Measurements from ENCODE around the gene NFIC.
"Not testable (repeated sequence)": the region's sequence is repeated elsewhere in the genome, so short reads cannot be mapped to it uniquely, and the experiment has no call there.

NFIC gene

DNA sequence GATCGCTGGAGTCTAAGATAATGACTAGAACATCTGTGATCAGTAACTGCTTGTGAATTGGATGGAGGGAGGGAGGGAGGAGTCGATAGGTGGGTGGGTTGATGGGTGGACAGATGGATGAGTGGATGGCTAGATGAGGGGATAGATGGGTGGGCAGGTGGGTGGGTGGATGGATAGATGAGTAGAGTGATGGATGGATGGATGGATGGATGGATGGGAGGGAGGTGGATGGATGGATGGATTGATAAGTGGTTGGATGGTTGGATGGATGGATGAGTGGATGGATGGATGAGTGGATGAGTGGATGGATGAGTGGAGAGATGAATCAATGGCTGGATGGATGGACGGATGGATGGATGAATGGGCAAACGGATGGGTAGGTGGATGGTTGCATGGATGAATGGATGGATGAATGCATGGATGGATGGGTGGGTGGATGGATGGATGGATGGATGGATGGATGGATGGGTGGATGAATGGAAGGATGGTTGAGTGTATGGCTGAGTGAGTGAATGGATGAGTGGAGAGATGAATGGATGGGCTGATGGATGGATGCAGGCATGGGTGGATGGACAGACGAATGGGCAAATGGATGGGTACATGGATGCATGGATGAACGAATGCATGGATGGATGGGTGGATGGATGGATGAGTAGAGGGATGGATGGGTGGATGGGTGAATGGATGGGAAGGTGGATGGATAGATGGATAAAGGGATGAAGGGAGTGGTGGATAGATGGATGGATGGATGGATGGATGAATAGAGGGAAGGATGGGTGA is 44.0 kb upstream of the NFIC start:
- TF ChIP-seq, protein P1, sequence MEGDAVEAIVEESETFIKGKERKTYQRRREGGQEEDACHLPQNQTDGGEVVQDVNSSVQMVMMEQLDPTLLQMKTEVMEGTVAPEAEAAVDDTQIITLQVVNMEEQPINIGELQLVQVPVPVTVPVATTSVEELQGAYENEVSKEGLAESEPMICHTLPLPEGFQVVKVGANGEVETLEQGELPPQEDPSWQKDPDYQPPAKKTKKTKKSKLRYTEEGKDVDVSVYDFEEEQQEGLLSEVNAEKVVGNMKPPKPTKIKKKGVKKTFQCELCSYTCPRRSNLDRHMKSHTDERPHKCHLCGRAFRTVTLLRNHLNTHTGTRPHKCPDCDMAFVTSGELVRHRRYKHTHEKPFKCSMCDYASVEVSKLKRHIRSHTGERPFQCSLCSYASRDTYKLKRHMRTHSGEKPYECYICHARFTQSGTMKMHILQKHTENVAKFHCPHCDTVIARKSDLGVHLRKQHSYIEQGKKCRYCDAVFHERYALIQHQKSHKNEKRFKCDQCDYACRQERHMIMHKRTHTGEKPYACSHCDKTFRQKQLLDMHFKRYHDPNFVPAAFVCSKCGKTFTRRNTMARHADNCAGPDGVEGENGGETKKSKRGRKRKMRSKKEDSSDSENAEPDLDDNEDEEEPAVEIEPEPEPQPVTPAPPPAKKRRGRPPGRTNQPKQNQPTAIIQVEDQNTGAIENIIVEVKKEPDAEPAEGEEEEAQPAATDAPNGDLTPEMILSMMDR (IDR thresholded peaks at IDR 0.05; ENCODE audit: low read depth, low read length, missing control alignments) = no peak
- no peak overlapping the region for H3K4me3 ChIP-seq (ENCODE audit: low read depth, low read length)
- DNase-seq (ENCODE audit: low read depth) = no peak

DNA sequence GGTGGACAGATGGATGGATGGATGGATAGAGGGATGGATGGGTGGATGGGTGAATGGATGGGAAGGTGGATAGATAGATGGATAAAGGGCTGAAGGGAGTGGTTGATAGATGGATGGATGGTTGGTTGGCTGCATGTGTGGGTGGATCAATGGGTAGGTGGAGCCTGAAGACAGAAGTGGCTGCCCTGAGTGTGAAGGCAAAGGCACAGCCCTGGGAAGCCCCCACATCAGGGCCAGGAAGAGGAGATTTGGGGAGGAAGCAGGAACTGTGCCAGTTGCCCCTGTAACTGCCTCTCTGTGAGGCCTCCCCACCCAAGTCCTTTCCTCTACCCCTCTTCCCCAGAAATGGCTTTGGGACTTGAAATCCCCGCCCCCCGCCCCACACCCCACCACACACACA is 43.4 kb upstream of the NFIC start:
- TF ChIP-seq, protein P1 (IDR thresholded peaks at IDR 0.05; ENCODE audit: low read depth, low read length, missing control alignments) = no peak
- no peak for DNase-seq (ENCODE audit: low read depth)
- H3K4me3 ChIP-seq (ENCODE audit: low read depth, low read length) = no peak overlapping the region

DNA sequence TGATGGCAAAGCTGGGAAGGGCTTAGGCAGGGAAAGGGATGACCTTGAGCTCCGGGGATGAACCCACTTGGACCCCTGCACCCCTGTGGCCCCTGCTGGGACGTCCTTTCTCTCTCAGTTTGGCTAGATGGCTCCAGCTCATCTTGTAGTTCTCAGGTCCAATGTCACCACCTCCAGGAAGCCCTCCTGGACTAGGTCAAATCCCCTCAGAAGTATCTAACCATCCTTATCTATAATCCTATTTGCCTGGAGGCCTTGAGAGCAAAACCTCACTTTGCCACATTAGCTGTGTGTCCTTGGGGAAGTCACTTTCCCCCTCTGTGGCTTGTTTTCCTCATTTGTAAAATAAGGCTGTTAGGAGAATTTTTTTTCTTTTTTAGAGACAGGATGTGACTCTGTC is 42.7 kb upstream of the NFIC start:
- TF ChIP-seq, protein P1 (IDR thresholded peaks at IDR 0.05; ENCODE audit: low read depth, low read length, missing control alignments) = no peak
- H3K4me3 ChIP-seq (ENCODE audit: low read depth, low read length) = no peak overlapping the region
- no peak for DNase-seq (ENCODE audit: low read depth)

DNA sequence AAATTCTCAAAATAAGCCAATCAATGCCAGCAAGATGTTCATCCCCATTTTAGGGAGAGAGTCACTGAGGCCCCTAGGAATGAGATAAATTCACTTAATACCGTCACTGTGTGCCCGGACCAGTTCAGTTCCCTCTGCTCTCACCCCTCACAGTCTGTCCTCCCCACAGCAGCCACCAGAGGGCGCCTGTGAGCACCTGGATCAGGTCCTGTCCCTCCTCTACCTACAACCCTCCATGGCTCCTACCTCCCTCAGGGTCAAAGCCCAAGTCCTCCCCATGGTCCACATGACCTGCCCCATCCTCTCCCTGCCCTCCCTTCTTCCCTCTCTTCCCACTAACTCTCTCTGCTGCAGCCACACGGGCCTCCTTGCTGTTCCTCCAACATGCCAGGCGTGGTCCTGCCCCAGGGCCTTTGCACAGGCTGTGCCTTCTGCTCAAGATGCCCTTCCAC is 42.0 kb upstream of the NFIC start:
- no peak overlapping the region for H3K4me3 ChIP-seq (ENCODE audit: low read depth, low read length)
- TF ChIP-seq, protein P1 (IDR thresholded peaks at IDR 0.05; ENCODE audit: low read depth, low read length, missing control alignments) = peak; percentile 95
- peak; percentile 7 for DNase-seq (ENCODE audit: low read depth)

DNA sequence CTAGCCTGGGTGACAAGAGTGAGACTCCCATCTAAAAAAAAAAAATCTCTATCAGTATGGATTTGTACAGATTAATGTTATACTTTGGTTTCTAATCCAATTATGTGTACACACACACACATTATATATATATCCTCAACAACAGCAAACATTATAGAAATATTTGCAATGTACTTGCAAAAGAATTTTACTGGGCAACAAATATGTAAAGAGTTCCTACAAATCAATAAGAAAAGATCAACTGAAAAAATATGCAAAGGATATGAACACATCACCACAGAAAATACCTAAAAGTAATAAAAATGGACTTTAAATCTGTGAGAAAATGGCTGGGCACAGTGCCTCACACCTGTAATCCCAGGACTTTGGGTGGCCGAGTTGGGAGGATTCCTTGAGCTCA is 40.9 kb upstream of the NFIC start:
- DNase-seq (ENCODE audit: low read depth) = no peak
- TF ChIP-seq, protein P1 (IDR thresholded peaks at IDR 0.05; ENCODE audit: low read depth, low read length, missing control alignments) = no peak
- H3K4me3 ChIP-seq (ENCODE audit: low read depth, low read length) = no peak overlapping the region

DNA sequence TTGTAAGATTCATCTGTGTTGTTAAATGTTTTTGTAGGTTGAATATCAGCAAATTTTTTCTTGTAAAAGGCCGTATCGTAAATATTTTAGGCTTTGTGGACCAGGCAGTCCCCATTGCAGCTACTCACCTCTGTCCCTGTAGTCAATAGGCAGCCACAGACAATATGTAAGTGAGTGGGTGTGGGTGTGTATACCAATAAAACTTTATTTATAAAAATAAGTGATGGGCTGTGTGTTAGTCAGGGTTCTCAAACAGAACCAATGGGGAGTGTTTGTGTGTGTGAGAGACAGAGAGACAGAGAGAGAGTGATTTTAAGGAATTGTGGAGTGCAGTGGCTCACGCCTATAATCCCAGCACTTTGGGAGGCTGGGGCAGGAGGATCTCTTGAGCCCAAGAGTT is 37.6 kb upstream of the NFIC start:
- DNase-seq (ENCODE audit: low read depth) = no peak
- H3K4me3 ChIP-seq (ENCODE audit: low read depth, low read length) = no peak overlapping the region
- TF ChIP-seq, protein P1 (IDR thresholded peaks at IDR 0.05; ENCODE audit: low read depth, low read length, missing control alignments) = no peak

DNA sequence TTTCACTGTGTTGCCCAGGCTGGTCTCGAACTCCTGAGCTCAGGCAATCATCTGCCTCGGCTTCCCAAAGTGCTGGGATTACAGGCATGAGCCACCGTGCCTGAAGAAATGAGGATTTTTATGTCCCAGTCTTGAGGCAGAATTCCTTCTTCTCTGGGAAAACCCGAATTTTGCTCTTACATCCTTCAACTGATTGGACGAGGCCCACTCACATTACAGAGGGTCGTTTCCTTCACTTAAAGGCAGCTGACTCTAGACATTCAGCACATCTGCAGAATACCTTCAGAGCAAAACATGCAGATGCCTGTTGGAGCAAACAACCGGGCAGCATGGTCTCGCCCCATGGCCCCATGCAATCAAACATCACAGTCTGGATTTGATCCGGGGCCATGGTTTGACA is 36.3 kb upstream of the NFIC start:
- no peak overlapping the region for H3K4me3 ChIP-seq (ENCODE audit: low read depth, low read length)
- TF ChIP-seq, protein P1 (IDR thresholded peaks at IDR 0.05; ENCODE audit: low read depth, low read length, missing control alignments) = no peak
- no peak for DNase-seq (ENCODE audit: low read depth)

DNA sequence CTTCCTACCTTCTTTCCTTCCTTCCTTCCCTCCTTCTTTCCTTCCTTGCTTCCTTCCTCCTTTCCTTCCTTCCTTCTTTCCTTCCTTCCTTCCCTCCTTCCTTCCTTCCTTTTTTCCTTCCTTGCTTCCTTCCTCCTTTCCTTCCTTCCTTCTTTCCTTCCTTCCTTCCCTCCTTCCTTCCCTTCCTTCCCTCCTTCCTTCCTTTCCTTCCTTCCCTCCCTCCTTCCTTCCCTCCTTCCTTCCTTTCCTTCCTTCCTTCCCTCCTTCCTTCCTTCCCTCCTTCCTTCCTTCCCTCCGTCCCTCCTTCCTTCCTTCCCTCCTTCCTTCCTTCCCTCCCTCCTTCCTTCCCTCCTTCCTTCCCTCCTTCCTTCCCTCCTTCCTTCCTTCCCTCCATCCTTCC is 34.2 kb upstream of the NFIC start:
- not testable (repeated sequence) for H3K4me3 ChIP-seq (ENCODE audit: low read depth, low read length); DNase-seq (ENCODE audit: low read depth)
